CD14-positive monocyte (primary cell): ENCODE measurements around the gene TUNAR. TPM values are rescaled to one million over a fixed set of nuclear protein-coding genes. Genes with fewer than 3 reads are reported as not detected.

Experiments
- DNase-seq, 3 donors: peaks; one replicate each; pipeline ENCODE4 v3.0.0-alpha.2; 2011 to 2022
- H2AFZ ChIP-seq: 2 replicates; pipeline ENCODE4 v1.6.0; 2012; ENCODE audit warnings: mild to moderate bottlenecking, low read depth, low read length, inconsistent platforms; ENCODE audit not compliant: insufficient read depth, poor library complexity, severe bottlenecking
- H3K27ac ChIP-seq, 2 donors: 1 replicate in 1 of 2; 2 replicates in 1 of 2; pipeline ENCODE4 v1.5.1; 2012 to 2013; ENCODE audit warnings: low read length in 2 of 2, control low read depth in 1 of 2, inconsistent platforms in 1 of 2, low read depth in 1 of 2, mild to moderate bottlenecking in 1 of 2
- H3K27me3 ChIP-seq, 2 donors: one replicate each; pipeline versions ENCODE4 v1.6.0 to v1.6.1; 2011 to 2013; ENCODE audit warnings: low read length in 2 of 2; ENCODE audit not compliant: control insufficient read depth in 2 of 2, insufficient read depth in 2 of 2
- H3K36me3 ChIP-seq, 2 donors: replicated peaks in 1 of 2; 1 replicate in 1 of 2; 2 replicates in 1 of 2; pipeline versions ENCODE4 v1.5.1 to v1.6.1; 2012 to 2013; ENCODE audit warnings: low read length in 2 of 2, control low read depth in 1 of 2, inconsistent platforms in 1 of 2, mild to moderate bottlenecking in 1 of 2; ENCODE audit not compliant: insufficient read depth in 2 of 2, control insufficient read depth in 1 of 2
- H3K4me1 ChIP-seq, 2 donors: 1 replicate in 1 of 2; 2 replicates in 1 of 2; pipeline versions ENCODE4 v1.5.1 to v1.6.1; 2012 to 2013; ENCODE audit warnings: low read length in 2 of 2, control low read depth in 1 of 2, inconsistent platforms in 1 of 2, mild to moderate bottlenecking in 1 of 2, moderate library complexity in 1 of 2; ENCODE audit not compliant: insufficient read depth in 2 of 2, control insufficient read depth in 1 of 2
- H3K4me2 ChIP-seq: replicated peaks from 2 replicates; pipeline ENCODE3; 2012; ENCODE audit warnings: low read length, moderate library complexity, mild to moderate bottlenecking; ENCODE audit not compliant: poor library complexity, severe bottlenecking; ENCODE audit errors: extremely low read depth
- H3K4me3 ChIP-seq, 3 experiments: fragments of 200-600 bp in 1 of 3; sonication (generic) in 1 of 3; replicated peaks in 1 of 3; 1 replicate in 2 of 3; 2 replicates in 1 of 3; pipeline ENCODE4 v1.5.1; 2011 to 2013; ENCODE audit warnings: low read length in 3 of 3, mild to moderate bottlenecking in 3 of 3, control low read depth in 2 of 3, low read depth in 2 of 3, inconsistent platforms in 1 of 3, moderate library complexity in 1 of 3
- H3K79me2 ChIP-seq: 2 replicates; pipeline ENCODE4 v1.6.0; 2012; ENCODE audit warnings: mild to moderate bottlenecking, control low read depth, inconsistent platforms, low read length, moderate library complexity; ENCODE audit not compliant: insufficient read depth
- H3K9ac ChIP-seq: 2 replicates; pipeline ENCODE4 v1.6.0; 2017; ENCODE audit warnings: low read length, mild to moderate bottlenecking; ENCODE audit not compliant: insufficient read depth, poor library complexity, severe bottlenecking
- H3K9me3 ChIP-seq, 2 donors: replicated peaks in 1 of 2; 1 replicate in 1 of 2; 2 replicates in 1 of 2; pipeline versions ENCODE4 v1.5.1 to v1.6.1; 2012 to 2013; ENCODE audit warnings: low read length in 2 of 2, control low read depth in 1 of 2; ENCODE audit not compliant: control insufficient read depth in 1 of 2, insufficient read depth in 1 of 2
- H4K20me1 ChIP-seq: 2 replicates; pipeline ENCODE4 v1.6.0; 2012; ENCODE audit warnings: mild to moderate bottlenecking, low read length, control low read depth, moderate library complexity; ENCODE audit not compliant: insufficient read depth
- H3K27ac Mint-ChIP-seq, 7 donors: one replicate each; pipeline ENCODE4 v1.8.0; 2020; ENCODE audit warnings: mild to moderate bottlenecking in 7 of 7, mixed read lengths in 7 of 7, moderate library complexity in 6 of 7, inconsistent platforms in 2 of 7
- H3K27me3 Mint-ChIP-seq, 3 donors: one replicate each; pipeline ENCODE4 v1.8.0; 2021 to 2022; ENCODE audit warnings: low read depth in 3 of 3, mild to moderate bottlenecking in 3 of 3, mixed read lengths in 3 of 3, moderate library complexity in 3 of 3, inconsistent platforms in 1 of 3
- H3K36me3 Mint-ChIP-seq, 2 donors: one replicate each; pipeline ENCODE4 v1.8.0; 2020; ENCODE audit warnings: mixed read lengths in 2 of 2, inconsistent platforms in 1 of 2, mild to moderate bottlenecking in 1 of 2
- H3K4me1 Mint-ChIP-seq: one replicate; pipeline ENCODE4 v1.8.0; 2020; ENCODE audit warnings: mild to moderate bottlenecking, mixed read lengths
- H3K4me3 Mint-ChIP-seq, 2 donors: one replicate each; pipeline ENCODE4 v1.8.0; 2020; ENCODE audit warnings: mild to moderate bottlenecking in 2 of 2, mixed read lengths in 2 of 2, moderate library complexity in 1 of 2
- H3K9me3 Mint-ChIP-seq, 7 donors: one replicate each; pipeline ENCODE4 v1.8.0; 2020 to 2022; ENCODE audit warnings: mixed read lengths in 7 of 7, mild to moderate bottlenecking in 6 of 7, moderate library complexity in 6 of 7, inconsistent platforms in 2 of 7
- WGBS: methylation state at CpG from one replicate; pipeline ENCODE4 v1.1.5; 2013; ENCODE audit warnings: missing lambda C conversion rate; ENCODE audit not compliant: insufficient coverage; 5-methylcytosine and 5-hydroxymethylcytosine counted together
- intact Hi-C, 2 donors: fragments of 100-400 bp; cut with micrococcal nuclease; formaldehyde crosslinking; loops; one replicate each; pipeline versions ENCODE4 v1.15.0 to v1.15.1; 2023
- polyA plus RNA-seq, 3 donors: library from polyadenylated mRNA; depleted of rRNA in 1 of 3; unstranded in 2 of 3; stranded (reverse) in 1 of 3; fragments of 300-500 nt in 2 of 3; fragments of >200 nt in 1 of 3; fragmentation: Illumina TruSeq in 2 of 3; gene quantifications; 1 replicate in 2 of 3; 2 replicates in 1 of 3; pipeline ENCODE4 v1.2.3, GENCODE V29; 2012 to 2021
- TF ChIP-seq, protein P1 (sequence below): fragments of 200-600 bp; IDR thresholded peaks from one replicate; pipeline ENCODE4 v1.8.0; 2022; ENCODE audit warnings: antibody characterized with exemption, mild to moderate bottlenecking

TUNAR gene
- polyA plus RNA-seq, 3 donors, result not detected

DNA sequence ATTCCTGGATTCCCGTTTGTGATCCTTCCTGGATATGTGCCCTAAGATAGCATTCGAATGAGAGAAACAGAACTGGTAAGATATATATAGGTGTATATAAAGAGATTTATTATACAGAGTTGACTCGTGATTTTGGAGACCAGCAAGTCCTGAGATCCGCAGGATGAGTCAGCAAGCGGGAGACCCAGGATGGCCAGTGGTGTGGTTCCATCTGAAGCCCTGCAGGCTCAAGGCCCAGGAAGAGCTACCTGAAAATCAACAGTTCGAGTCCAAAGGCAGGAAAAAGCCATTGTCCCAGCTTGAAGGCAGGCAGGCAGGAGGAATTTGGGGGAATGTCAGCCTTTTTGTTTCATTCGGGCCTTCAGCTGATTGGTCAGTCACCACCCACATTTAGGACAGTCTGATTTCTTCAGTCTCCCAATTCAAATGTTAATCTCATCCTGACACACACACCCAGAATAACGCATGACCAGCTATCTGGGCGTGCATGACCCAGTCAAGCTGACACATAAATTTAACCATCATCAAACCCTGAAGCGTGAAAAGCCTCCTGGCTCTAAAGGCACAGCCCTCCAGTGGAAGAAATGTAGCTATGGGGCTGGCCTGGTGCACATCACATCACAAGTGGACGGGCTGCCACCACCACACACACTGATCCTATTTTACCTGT lies 44.3 kb downstream of the TUNAR start:
- no peaks in the 10 kb centered on the region for H3K36me3 ChIP-seq
- H2AFZ ChIP-seq, result no peak overlapping the region
- TF ChIP-seq, protein P1, sequence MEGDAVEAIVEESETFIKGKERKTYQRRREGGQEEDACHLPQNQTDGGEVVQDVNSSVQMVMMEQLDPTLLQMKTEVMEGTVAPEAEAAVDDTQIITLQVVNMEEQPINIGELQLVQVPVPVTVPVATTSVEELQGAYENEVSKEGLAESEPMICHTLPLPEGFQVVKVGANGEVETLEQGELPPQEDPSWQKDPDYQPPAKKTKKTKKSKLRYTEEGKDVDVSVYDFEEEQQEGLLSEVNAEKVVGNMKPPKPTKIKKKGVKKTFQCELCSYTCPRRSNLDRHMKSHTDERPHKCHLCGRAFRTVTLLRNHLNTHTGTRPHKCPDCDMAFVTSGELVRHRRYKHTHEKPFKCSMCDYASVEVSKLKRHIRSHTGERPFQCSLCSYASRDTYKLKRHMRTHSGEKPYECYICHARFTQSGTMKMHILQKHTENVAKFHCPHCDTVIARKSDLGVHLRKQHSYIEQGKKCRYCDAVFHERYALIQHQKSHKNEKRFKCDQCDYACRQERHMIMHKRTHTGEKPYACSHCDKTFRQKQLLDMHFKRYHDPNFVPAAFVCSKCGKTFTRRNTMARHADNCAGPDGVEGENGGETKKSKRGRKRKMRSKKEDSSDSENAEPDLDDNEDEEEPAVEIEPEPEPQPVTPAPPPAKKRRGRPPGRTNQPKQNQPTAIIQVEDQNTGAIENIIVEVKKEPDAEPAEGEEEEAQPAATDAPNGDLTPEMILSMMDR, result no peak
- H3K4me2 ChIP-seq, result no peak overlapping the region
- H3K27me3 ChIP-seq, result no peaks in the 10 kb centered on the region
- Mint-ChIP-seq H3K4me3 (no peak overlapping the region), H3K4me1 (no peaks in the 10 kb centered on the region), H3K27me3 (peaks cover 0 to 4% (median 3%) of the 10 kb centered on the region in 3 donors), H3K36me3 (no peaks in the 10 kb centered on the region), H3K9me3 (no peaks in the 10 kb centered on the region), H3K27ac (no peak overlapping the region)
- no peaks in the 10 kb centered on the region for H3K4me1 ChIP-seq
- intact Hi-C loops, result no loop called here
- no peak for DNase-seq
- no peak overlapping the region for H3K27ac ChIP-seq
- H3K4me3 ChIP-seq, result no peak overlapping the region
- no peaks in the 10 kb centered on the region for H3K79me2 ChIP-seq
- H3K9ac ChIP-seq, result no peak overlapping the region
- no peaks in the 10 kb centered on the region for H3K9me3 ChIP-seq
- H4K20me1 ChIP-seq, result no peaks in the 10 kb centered on the region
- 71% methylated on average over 8 of the region's 11 CpGs for WGBS

DNA sequence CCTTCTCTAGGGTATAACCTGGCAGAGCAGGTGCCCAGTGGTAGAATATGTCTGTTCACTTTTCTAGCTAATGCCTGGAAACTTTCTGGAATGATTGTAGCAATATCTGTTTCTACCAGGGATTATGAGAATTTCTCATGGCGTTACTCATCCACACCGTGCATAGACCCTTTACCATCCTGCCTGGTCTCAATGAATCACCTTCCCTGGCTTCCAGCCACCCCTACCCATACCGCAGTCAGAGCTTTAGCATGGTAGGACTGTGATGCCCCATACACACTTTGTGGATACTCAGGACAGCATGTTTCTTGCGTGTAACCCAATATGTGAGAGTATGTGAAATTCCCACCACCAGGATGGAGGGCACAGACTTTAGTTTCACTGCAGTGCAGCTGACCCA lies 45.4 kb downstream of the TUNAR start:
- H3K4me3 ChIP-seq, result no peak overlapping the region
- TF ChIP-seq, protein P1, result no peak
- intact Hi-C loops, result no loop called here
- H3K4me1 ChIP-seq, result no peaks in the 10 kb centered on the region
- no peak overlapping the region for H3K4me3 Mint-ChIP-seq
- no peaks in the 10 kb centered on the region for H3K4me1 Mint-ChIP-seq
- no peak overlapping the region for H3K27ac Mint-ChIP-seq
- no peak overlapping the region for H2AFZ ChIP-seq
- H3K27me3 Mint-ChIP-seq, result peaks cover 0 to 4% (median 3%) of the 10 kb centered on the region in 3 donors
- WGBS, result 90% methylated on average over 2 of the region's 4 CpGs
- H3K36me3 Mint-ChIP-seq, result no peaks in the 10 kb centered on the region
- no peaks in the 10 kb centered on the region for H3K9me3 Mint-ChIP-seq
- H3K9me3 ChIP-seq, result no peaks in the 10 kb centered on the region
- H3K79me2 ChIP-seq, result no peaks in the 10 kb centered on the region
- H3K27ac ChIP-seq, result no peak overlapping the region
- no peaks in the 10 kb centered on the region for H3K27me3 ChIP-seq
- H3K36me3 ChIP-seq, result no peaks in the 10 kb centered on the region
- H3K4me2 ChIP-seq, result no peak overlapping the region
- no peak overlapping the region for H3K9ac ChIP-seq
- DNase-seq, result no peak
- no peaks in the 10 kb centered on the region for H4K20me1 ChIP-seq
